HepG2 (cell line): ENCODE data around the gene DNM1. TPM values are rescaled to one million over a fixed set of nuclear protein-coding genes. Genes with fewer than 3 reads are reported as not detected.
A peak's percentile ranks its signal among the peaks of the same experiment; 100 is the strongest.
"Not testable (repeated sequence)": the region's sequence is repeated elsewhere in the genome, so short reads cannot be mapped to it uniquely, and the experiment has no call there.

Experiments
- ATAC-seq: fragments of 200-7000 bp; cut with Tn5 transposase; 3 replicates; pipeline ENCODE4 v1.9.1; 2020; ENCODE audit warnings: mild to moderate bottlenecking, moderate library complexity
- BruUV-seq: library from RNA; stranded (reverse); fragments of 400-500 nt; replicated peaks from 2 replicates; lab custom pipeline; 2021; lab: Mats Ljungman, UMichigan
- CTCF ChIA-PET: fragments of 300-600 bp; formaldehyde crosslinking; extraction: SDS; loops from one replicate; lab custom pipeline; 2021; ENCODE audit warnings: low total read pairs, inconsistent platforms, low intra/inter-chr PET ratio; lab: Yijun Ruan, JAX
- POLR2A ChIA-PET: fragments of 350-600 bp; sonication (Branson Sonifier 250); formaldehyde crosslinking; loops from one replicate; lab custom pipeline; 2020; ENCODE audit warnings: antibody characterized with exemption, inconsistent platforms; lab: Yijun Ruan, JAX
- DNase-seq: peaks from one replicate; pipeline ENCODE4 v3.0.0-alpha.2; 2015; ENCODE audit warnings: low spot score
- FAIRE-seq: peaks from 3 replicates; lab custom pipeline; 2011; peaks lifted over from hg19 to GRCh38; lab: Jason Lieb, UNC
- H2AFZ ChIP-seq: one replicate; pipeline ENCODE4 v1.6.1; 2011; ENCODE audit warnings: low read length, inconsistent platforms
- H3K27ac ChIP-seq: fragments of 300-600 bp; 3 replicates; pipeline ENCODE4 v1.8.0; 2011; ENCODE audit warnings: mixed run types, mild to moderate bottlenecking, mixed read lengths, low read length, inconsistent platforms; ENCODE audit not compliant: insufficient read depth; ENCODE audit errors: extremely low read length
- H3K27me3 ChIP-seq, 2 experiments: fragments of 200-600 bp in 1 of 2; 2 replicates in 1 of 2; 3 replicates in 1 of 2; pipeline versions ENCODE4 v1.6.0 to v1.8.0; 2011; ENCODE audit warnings: low read length in 2 of 2, mild to moderate bottlenecking in 2 of 2, moderate library complexity in 2 of 2, inconsistent platforms in 1 of 2; ENCODE audit not compliant: insufficient read depth in 2 of 2, control insufficient read depth in 1 of 2
- H3K36me3 ChIP-seq, 2 experiments: fragments of 200-600 bp in 1 of 2; replicated peaks in 1 of 2; 2 replicates in 1 of 2; 3 replicates in 1 of 2; pipeline versions ENCODE4 v1.5.1 to v1.8.0; 2011; ENCODE audit warnings: low read length in 2 of 2, inconsistent platforms in 1 of 2; ENCODE audit not compliant: insufficient read depth in 2 of 2, control insufficient read depth in 1 of 2
- H3K4me1 ChIP-seq: 2 replicates; pipeline ENCODE4 v1.5.1; 2012; ENCODE audit warnings: low read length, inconsistent platforms; ENCODE audit not compliant: insufficient read depth
- H3K4me2 ChIP-seq: 2 replicates; pipeline ENCODE4 v1.6.0; 2011; ENCODE audit warnings: low read depth, low read length, inconsistent platforms
- H3K4me3 ChIP-seq, 3 experiments: fragments of 200-600 bp in 1 of 3; sonication (generic), shearing (Covaris generic) in 1 of 3; replicated peaks in 1 of 3; 2 replicates each; pipeline ENCODE4 v1.5.1; 2011 to 2016; ENCODE audit warnings: low read length in 3 of 3, inconsistent platforms in 2 of 3, low read depth in 2 of 3, mild to moderate bottlenecking in 2 of 3, control low read depth in 1 of 3, mixed read lengths in 1 of 3; ENCODE audit not compliant: insufficient read depth in 1 of 3
- H3K79me2 ChIP-seq: one replicate; pipeline ENCODE4 v1.6.1; 2011; ENCODE audit warnings: low read length, inconsistent platforms; ENCODE audit not compliant: insufficient read depth
- H3K9ac ChIP-seq: 2 replicates; pipeline ENCODE4 v1.6.0; 2011; ENCODE audit warnings: mild to moderate bottlenecking, low read depth, low read length, inconsistent platforms; ENCODE audit not compliant: insufficient read depth
- H3K9me3 ChIP-seq: 2 replicates; pipeline ENCODE4 v1.5.1; 2012; ENCODE audit warnings: mild to moderate bottlenecking, low read length
- H4K20me1 ChIP-seq: 2 replicates; pipeline ENCODE4 v1.6.0; 2011; ENCODE audit warnings: inconsistent platforms, mild to moderate bottlenecking, low read length, moderate library complexity; ENCODE audit not compliant: insufficient read depth
- KLF16 ChIP-seq, 2 experiments: sonication (generic) in 1 of 2; formaldehyde crosslinking in 1 of 2; IDR thresholded peaks; 2 replicates each; pipeline versions ENCODE4 v1.6.1 to v1.8.0; 2016 to 2023; ENCODE audit warnings: missing genetic modification reagents in 2 of 2, missing compliant biosample characterization in 1 of 2
- RAD21 ChIP-seq: fragments of 450-650 bp; formaldehyde crosslinking; IDR thresholded peaks from 2 replicates; pipeline ENCODE4 v1.5.0; 2020; ENCODE audit warnings: mild to moderate bottlenecking
- ZBTB8A ChIP-seq: sonication (generic); formaldehyde crosslinking; IDR thresholded peaks from 2 replicates; pipeline ENCODE4 v1.4.0; 2020; ENCODE audit warnings: mild to moderate bottlenecking, low read depth, missing genetic modification reagents, borderline replicate concordance
- ZKSCAN1 ChIP-seq: fragments of 150-350 bp; IDR thresholded peaks from 2 replicates; pipeline ENCODE4 v1.6.1; 2014; ENCODE audit warnings: low read length
- ZNF629 ChIP-seq: sonication (generic); formaldehyde crosslinking; conservative IDR thresholded peaks from 2 replicates; pipeline ENCODE4 v1.5.0; 2020; ENCODE audit warnings: missing genetic modification reagents
- WGBS: methylation state at CpG from one replicate; pipeline ENCODE4 v1.1.6; 2017; ENCODE audit warnings: low lambda C conversion rate; 5-methylcytosine and 5-hydroxymethylcytosine counted together
- in situ Hi-C: cut with HindIII; loops from 2 replicates; pipeline ENCODE4 v1.10.0; 2017; ENCODE audit warnings: low pct_unique_long_range_greater_than_20kb; ENCODE audit not compliant: extremely low pct_ligation_motif_present
- intact Hi-C: fragments of 100-400 bp; cut with micrococcal nuclease; formaldehyde crosslinking; loops from one replicate; pipeline ENCODE4 v1.10.0; 2022; ENCODE audit not compliant: unreplicated experiment
- polyA plus RNA-seq, 8 experiments: library from polyadenylated mRNA; depleted of rRNA in 3 of 8; stranded (reverse) in 7 of 8; unstranded in 1 of 8; fragments of >200 nt; fragmentation: Illumina TruSeq in 4 of 8; extraction: Trizol in 4 of 8; gene quantifications; 2 replicates each; pipeline versions ENCODE4 v1.2.1 to v1.2.3, GENCODE V29; 2011 to 2016; ENCODE audit warnings: low read depth in 4 of 8, missing spikeins in 1 of 8, mixed read lengths in 1 of 8; ENCODE audit not compliant: insufficient read depth in 1 of 8
- total RNA-seq, 5 experiments: library from RNA; depleted of rRNA; stranded (reverse); fragments of >200 nt; fragmentation: Illumina TruSeq; extraction: Trizol; gene quantifications; 2 replicates each; pipeline ENCODE4 v1.2.3, GENCODE V29; 2016; ENCODE audit warnings: low read depth in 1 of 5
- TF ChIP-seq, protein P1 (sequence below): sonication (generic); formaldehyde crosslinking; IDR thresholded peaks from 2 replicates; pipeline ENCODE4 v1.4.0; 2020; ENCODE audit warnings: missing genetic modification reagents, borderline replicate concordance

Gene DNM1
- total and polyA plus RNA-seq, 2 of the 13 experiments (the other 11 are each of a cell fraction or from before 2014, with no cell fraction given): 0.13 to 0.58 TPM

DNA sequence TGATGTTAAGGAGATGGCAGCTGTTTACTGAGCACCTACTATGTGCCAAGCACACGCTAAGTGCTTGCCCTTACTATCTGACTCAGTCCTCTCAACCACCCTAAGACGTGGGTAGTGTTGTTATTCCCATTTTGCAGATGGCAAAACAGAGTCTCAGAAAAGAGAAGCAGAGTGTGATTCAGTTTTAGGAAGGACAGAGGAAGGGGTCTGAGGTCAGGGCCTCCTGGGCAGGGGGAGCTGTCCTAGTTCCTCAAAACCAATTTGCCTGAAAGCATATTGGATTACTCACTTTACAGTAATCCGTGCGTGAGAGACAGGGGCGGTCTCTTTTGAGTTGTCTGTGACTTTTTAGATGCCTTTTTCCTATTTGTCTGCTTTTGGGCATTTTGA, 23.2 kb downstream of the DNM1 start:
- intact Hi-C loops (no loop called here), in situ Hi-C loops (no loop called here)
- DNase-seq (no peak), FAIRE-seq (no peak), ATAC-seq (no peak)
- WGBS: 57% methylated on average over 5 of the region's 5 CpGs
- ChIA-PET POLR2A (no interaction called here), CTCF (no interaction called here)
- Histone ChIP-seq H2AFZ (no peak overlapping the region), H3K4me1 (peaks cover 11% of the 10 kb centered on the region), H3K27ac (no peak overlapping the region), H3K9me3 (no peaks in the 10 kb centered on the region), H3K27me3 (peaks cover 2 to 37% of the 10 kb centered on the region in 2 experiments; a peak in 4 of 5 replicates), H3K9ac (no peak overlapping the region), H3K79me2 (no peaks in the 10 kb centered on the region), H3K4me3 (no peak overlapping the region), H4K20me1 (no peaks in the 10 kb centered on the region), H3K36me3 (no peaks in the 10 kb centered on the region), H3K4me2 (no peak overlapping the region)
- TF ChIP-seq ZKSCAN1: peak; percentile 52; the same call in 1 of the 2 replicates
- TF ChIP-seq RAD21 (CRISPR knock-in tag): no peak
- TF ChIP-seq, protein P1, sequence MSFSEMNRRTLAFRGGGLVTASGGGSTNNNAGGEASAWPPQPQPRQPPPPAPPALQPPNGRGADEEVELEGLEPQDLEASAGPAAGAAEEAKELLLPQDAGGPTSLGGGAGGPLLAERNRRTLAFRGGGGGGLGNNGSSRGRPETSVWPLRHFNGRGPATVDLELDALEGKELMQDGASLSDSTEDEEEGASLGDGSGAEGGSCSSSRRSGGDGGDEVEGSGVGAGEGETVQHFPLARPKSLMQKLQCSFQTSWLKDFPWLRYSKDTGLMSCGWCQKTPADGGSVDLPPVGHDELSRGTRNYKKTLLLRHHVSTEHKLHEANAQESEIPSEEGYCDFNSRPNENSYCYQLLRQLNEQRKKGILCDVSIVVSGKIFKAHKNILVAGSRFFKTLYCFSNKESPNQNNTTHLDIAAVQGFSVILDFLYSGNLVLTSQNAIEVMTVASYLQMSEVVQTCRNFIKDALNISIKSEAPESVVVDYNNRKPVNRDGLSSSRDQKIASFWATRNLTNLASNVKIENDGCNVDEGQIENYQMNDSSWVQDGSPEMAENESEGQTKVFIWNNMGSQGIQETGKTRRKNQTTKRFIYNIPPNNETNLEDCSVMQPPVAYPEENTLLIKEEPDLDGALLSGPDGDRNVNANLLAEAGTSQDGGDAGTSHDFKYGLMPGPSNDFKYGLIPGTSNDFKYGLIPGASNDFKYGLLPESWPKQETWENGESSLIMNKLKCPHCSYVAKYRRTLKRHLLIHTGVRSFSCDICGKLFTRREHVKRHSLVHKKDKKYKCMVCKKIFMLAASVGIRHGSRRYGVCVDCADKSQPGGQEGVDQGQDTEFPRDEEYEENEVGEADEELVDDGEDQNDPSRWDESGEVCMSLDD (CRISPR knock-in tag): no peak
- TF ChIP-seq ZBTB8A (CRISPR knock-in tag): no peak
- TF ChIP-seq KLF16 (CRISPR knock-in tag; IDR thresholded peaks at IDR 0.05): no peak
- peak; percentile 83 for TF ChIP-seq ZNF629 (CRISPR knock-in tag)
- BruUV-seq: no TSS peak

DNA sequence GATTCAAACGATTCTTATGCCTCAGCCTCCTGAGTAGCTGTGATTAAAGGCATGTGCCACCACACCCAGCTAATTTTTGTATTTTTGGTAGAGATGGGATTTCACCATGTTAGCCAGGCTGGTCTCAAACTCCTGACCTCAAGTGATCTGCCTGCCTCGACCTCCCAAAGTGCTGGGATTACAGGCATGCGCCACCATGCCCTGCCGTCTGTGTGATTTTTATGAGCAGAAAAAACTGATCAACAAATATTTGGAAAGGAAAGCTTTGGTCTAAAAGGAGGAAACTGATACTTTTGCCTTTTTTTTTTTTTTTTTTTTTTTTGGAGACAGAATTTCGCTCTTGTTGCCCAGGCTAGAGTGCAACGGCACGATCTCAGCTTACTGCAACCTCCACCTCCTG, 27.7 kb downstream of the DNM1 start:
- DNase-seq, CTCF ChIA-PET, H3K4me1 ChIP-seq, in situ Hi-C loops, H3K9me3 ChIP-seq, H3K4me2 ChIP-seq, ATAC-seq, POLR2A ChIA-PET, H3K36me3 ChIP-seq, H4K20me1 ChIP-seq, H3K4me3 ChIP-seq, FAIRE-seq, H3K79me2 ChIP-seq, intact Hi-C loops, H3K27ac ChIP-seq, BruUV-seq, H3K9ac ChIP-seq, H2AFZ ChIP-seq: not testable (repeated sequence)
- 49% methylated on average over 7 of the region's 7 CpGs for WGBS
- peaks cover 5 to 29% of the 10 kb centered on the region in 2 experiments; a peak in 3 of 5 replicates for H3K27me3 ChIP-seq
